GM12878 (cell line): ENCODE data around the gene ZBTB34. TPM values are rescaled to one million over a fixed set of nuclear protein-coding genes. Genes with fewer than 3 reads are reported as not detected.

ENCODE experiments used
- ATAC-seq: fragments of 200-7000 bp; cut with Tn5 transposase; 3 replicates; pipeline ENCODE4 v1.9.1; 2020; ENCODE audit warnings: mild to moderate bottlenecking, moderate library complexity
- BruUV-seq: library from RNA; stranded (reverse); fragments of 400-500 nt; replicated peaks from 2 replicates; lab custom pipeline; 2021; lab: Mats Ljungman, UMichigan
- CTCF ChIA-PET: fragments of 300-600 bp; sonication (Branson Sonifier 250); formaldehyde crosslinking; extraction: SDS; loops from one replicate; lab custom pipeline; 2021; ENCODE audit warnings: inconsistent platforms; lab: Yijun Ruan, JAX
- POLR2A ChIA-PET: fragments of 350-600 bp; formaldehyde crosslinking; extraction: SDS; loops from one replicate; lab custom pipeline; 2021; ENCODE audit warnings: inconsistent platforms; lab: Charles Lee
- RAD21 ChIA-PET: fragments of 300-600 bp; sonication (Branson Sonifier 250); formaldehyde crosslinking; loops from one replicate; lab custom pipeline; 2023; ENCODE audit warnings: antibody characterized with exemption; ENCODE audit not compliant: unreplicated experiment; lab: Charles Lee
- SMC1A ChIA-PET: fragments of 300-600 bp; sonication (Branson Sonifier 250); formaldehyde crosslinking; loops from one replicate; lab custom pipeline; 2023; ENCODE audit not compliant: unreplicated experiment, uncharacterized antibody; lab: Charles Lee
- DNase-seq: peaks from one replicate; pipeline ENCODE4 v3.0.0-alpha.2; 2011; ENCODE audit warnings: low read depth, low spot score
- FAIRE-seq: peaks from 3 replicates; lab custom pipeline; 2011; peaks lifted over from hg19 to GRCh38; lab: Jason Lieb, UNC
- H2AFZ ChIP-seq: 2 replicates; pipeline ENCODE4 v1.6.0; 2011; ENCODE audit warnings: low read depth, low read length, control low read depth; ENCODE audit not compliant: control insufficient read depth
- H3K27ac ChIP-seq: 2 replicates; pipeline ENCODE4 v1.5.1; 2011; ENCODE audit warnings: control low read depth; ENCODE audit not compliant: control insufficient read depth, insufficient read depth
- H3K27me3 ChIP-seq, 2 experiments: replicated peaks in 1 of 2; 2 replicates each; pipeline versions ENCODE4 v1.6.0 to v1.6.1; 2011; ENCODE audit warnings: low read length in 1 of 2; ENCODE audit not compliant: control insufficient read depth in 2 of 2, insufficient read depth in 2 of 2
- H3K36me3 ChIP-seq, 2 experiments: 2 replicates each; pipeline ENCODE4 v1.5.1; 2011; ENCODE audit warnings: low read length in 1 of 2; ENCODE audit not compliant: control insufficient read depth in 2 of 2, insufficient read depth in 2 of 2
- H3K4me1 ChIP-seq: 2 replicates; pipeline ENCODE4 v1.6.1; 2011; ENCODE audit warnings: mild to moderate bottlenecking, low read length, moderate library complexity, mixed read lengths; ENCODE audit not compliant: control insufficient read depth, insufficient read depth
- H3K4me2 ChIP-seq: 2 replicates; pipeline ENCODE4 v1.6.0; 2011; ENCODE audit warnings: control low read depth; ENCODE audit not compliant: control insufficient read depth, insufficient read depth
- H3K4me3 ChIP-seq: fragments of 200-600 bp; sonication (generic); 2 replicates; pipeline ENCODE4 v1.5.1; 2016
- H3K79me2 ChIP-seq: 2 replicates; pipeline ENCODE4 v1.6.0; 2011; ENCODE audit warnings: low read length; ENCODE audit not compliant: control insufficient read depth, insufficient read depth
- H3K9ac ChIP-seq: 2 replicates; pipeline ENCODE4 v1.8.0; 2011; ENCODE audit warnings: low read length, control low read depth, mixed read lengths; ENCODE audit not compliant: control insufficient read depth, insufficient read depth
- H3K9me3 ChIP-seq: replicated peaks from 3 replicates; pipeline ENCODE4 v1.5.1; 2011; ENCODE audit warnings: mild to moderate bottlenecking, low read length; ENCODE audit not compliant: control insufficient read depth, insufficient read depth
- H4K20me1 ChIP-seq: 2 replicates; pipeline ENCODE4 v1.6.0; 2011; ENCODE audit not compliant: control insufficient read depth, insufficient read depth
- BCLAF1 ChIP-seq: fragments of 450-650 bp; IDR thresholded peaks from 2 replicates; pipeline ENCODE4 v1.6.1; 2017; ENCODE audit warnings: antibody characterized with exemption, mild to moderate bottlenecking, moderate library complexity
- FOXM1 ChIP-seq: IDR thresholded peaks from 2 replicates; pipeline ENCODE4 v1.6.1; 2012; ENCODE audit warnings: low read depth, mild to moderate bottlenecking, inconsistent platforms, low read length, moderate library complexity
- HDGF ChIP-seq: fragments of 450-650 bp; IDR thresholded peaks from 2 replicates; pipeline ENCODE4 v1.6.1; 2016; ENCODE audit warnings: antibody characterized with exemption
- NRF1 ChIP-seq: conservative IDR thresholded peaks from 2 replicates; pipeline ENCODE4 v1.6.1; 2011; ENCODE audit warnings: mild to moderate bottlenecking, low read depth, low read length, improper control_type of control experiment
- PKNOX1 ChIP-seq: fragments of 450-650 bp; IDR thresholded peaks from 2 replicates; pipeline ENCODE4 v1.6.1; 2016; ENCODE audit warnings: mild to moderate bottlenecking
- PML ChIP-seq: IDR thresholded peaks from 2 replicates; pipeline ENCODE4 v1.6.1; 2012; ENCODE audit warnings: low read length, inconsistent platforms
- SIN3A ChIP-seq: IDR thresholded peaks from 2 replicates; pipeline ENCODE4 v1.6.1; 2012; ENCODE audit warnings: low read depth, low read length, improper control_type of control experiment
- SMAD5 ChIP-seq: IDR thresholded peaks from 2 replicates; pipeline ENCODE4 v1.6.1; 2016; ENCODE audit warnings: antibody characterized with exemption, low read depth
- STAT1 ChIP-seq: fragments of 450-650 bp; conservative IDR thresholded peaks from 2 replicates; pipeline ENCODE4 v1.6.1; 2014; ENCODE audit warnings: antibody characterized with exemption, mild to moderate bottlenecking
- WGBS: methylation state at CpG from one replicate; pipeline ENCODE4 v1.1.6; 2016; ENCODE audit warnings: low lambda C conversion rate; ENCODE audit not compliant: insufficient replicate concordance, insufficient coverage; ENCODE audit errors: missing lambda C conversion rate; 5-methylcytosine and 5-hydroxymethylcytosine counted together
- in situ Hi-C: fragments of 300-500 bp; cut with MboI; formaldehyde crosslinking; loops from 9 replicates; pipeline ENCODE4 v1.14.3; 2018; ENCODE audit warnings: mixed read lengths
- intact Hi-C: fragments of 100-400 bp; cut with micrococcal nuclease; formaldehyde crosslinking; loops from one replicate; pipeline ENCODE4 v1.14.2; 2022; ENCODE audit not compliant: unreplicated experiment
- polyA plus RNA-seq, 11 experiments: library from polyadenylated mRNA; depleted of rRNA in 4 of 11; unstranded in 6 of 11; stranded (reverse) in 5 of 11; fragments of >200 nt; fragmentation: Nextera tagmentation in 4 of 11; fragmentation: Illumina TruSeq in 1 of 11; extraction: Ambion mirVana in 4 of 11; extraction: Trizol in 1 of 11; gene quantifications; 1 replicate in 1 of 11; 2 replicates in 10 of 11; pipeline versions ENCODE4 v1.2.1 to v1.2.3, GENCODE V29; 2011 to 2016; ENCODE audit warnings: inconsistent platforms in 2 of 11, missing spikeins in 2 of 11, low read depth in 1 of 11
- total RNA-seq, 4 experiments: library from RNA; depleted of rRNA in 3 of 4; stranded (reverse); fragments of >200 nt in 3 of 4; fragmentation: Illumina TruSeq in 1 of 4; extraction: Trizol in 1 of 4; gene quantifications; 2 replicates each; pipeline versions ENCODE4 v1.2.1 to v1.2.3, GENCODE V29; 2013 to 2021
- TF ChIP-seq, protein P1 (sequence below): IDR thresholded peaks from 2 replicates; pipeline ENCODE4 v1.6.1; 2011; ENCODE audit warnings: borderline replicate concordance, low read depth, mild to moderate bottlenecking, moderate library complexity, mixed read lengths, low read length; ENCODE audit not compliant: insufficient read depth; ENCODE audit errors: extremely low read length
- TF ChIP-seq, protein P2 (sequence below): IDR thresholded peaks from 2 replicates; pipeline ENCODE4 v1.6.1; 2011; ENCODE audit warnings: low read depth, low read length, improper control_type of control experiment, borderline replicate concordance
- TF ChIP-seq, protein P3 (sequence below): IDR thresholded peaks from 2 replicates; pipeline ENCODE4 v1.6.1; 2011; ENCODE audit warnings: low read depth, mild to moderate bottlenecking, low read length, moderate library complexity, borderline replicate concordance; ENCODE audit errors: extremely low read depth
- TF ChIP-seq, protein P4 (sequence below): fragments of 450-650 bp; IDR thresholded peaks from 2 replicates; pipeline ENCODE4 v1.6.1; 2018; ENCODE audit warnings: borderline replicate concordance, mild to moderate bottlenecking; ENCODE audit not compliant: partially characterized antibody

ZBTB34 gene
- total and polyA plus RNA-seq, 10 of the 15 experiments (the other 5 are each of a cell fraction or from before 2014, with no cell fraction given): 0.71 to 11.3 (median 3.8) TPM

DNA sequence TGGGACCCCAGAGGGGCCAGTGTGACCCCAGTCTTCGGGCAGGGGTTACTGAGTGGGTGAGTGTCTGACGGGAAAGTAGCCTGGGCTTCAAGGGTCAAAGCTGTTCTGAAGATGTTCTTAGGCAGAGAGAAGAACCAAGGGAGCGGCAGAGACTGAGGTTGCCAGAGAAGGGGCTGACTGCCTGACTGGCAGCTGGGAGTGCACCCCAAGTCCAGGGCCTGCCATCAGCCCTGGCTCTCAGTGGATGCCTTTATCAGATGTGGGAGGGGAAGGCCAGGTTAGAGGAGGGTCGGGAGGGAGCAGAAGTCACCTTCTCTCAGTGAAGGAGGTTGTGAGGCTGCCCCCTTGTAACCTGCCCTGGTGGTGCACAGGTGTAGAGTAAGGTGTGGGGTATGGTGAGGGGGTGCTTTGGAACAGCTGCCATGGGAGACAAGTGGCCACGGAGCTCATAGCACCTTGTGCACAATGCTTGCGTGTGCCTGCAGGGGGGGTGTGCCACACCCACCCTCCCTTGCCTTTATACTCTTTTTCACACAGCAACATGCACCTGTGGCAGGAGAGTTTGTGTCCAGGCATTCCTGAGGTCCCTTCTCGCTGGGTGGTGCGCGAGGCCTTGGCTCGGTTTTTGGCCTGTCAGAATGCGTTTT lies 73.0 kb downstream of the ZBTB34 start:
- 68% methylated on average over 11 of the region's 11 CpGs for WGBS
- ChIA-PET CTCF (interaction anchor here (2.0 kb wide), 1 partner anchor 8 kb away, joined by 5 read pairs; no protein-coding TSS in a partner anchor), RAD21 (no interaction called here), POLR2A (no interaction called here), SMC1A (no interaction called here)
- Histone ChIP-seq H3K4me2 (no peak overlapping the region), H4K20me1 (no peaks in the 10 kb centered on the region), H2AFZ (no peak overlapping the region), H3K36me3 (no peaks in the 10 kb centered on the region; a peak in 1 of 4 replicates), H3K27ac (no peak overlapping the region), H3K79me2 (no peaks in the 10 kb centered on the region), H3K27me3 (no peaks in the 10 kb centered on the region), H3K9ac (no peak overlapping the region), H3K9me3 (no peaks in the 10 kb centered on the region), H3K4me1 (no peaks in the 10 kb centered on the region), H3K4me3 (no peak overlapping the region)
- DNase-seq: no peak
- in situ Hi-C loops (no loop called here), intact Hi-C loops (no loop called here)
- no TSS peak for BruUV-seq
- no peak for ATAC-seq
- FAIRE-seq: no peak
- no peak for TF ChIP-seq PKNOX1
- no peak for TF ChIP-seq NRF1
- TF ChIP-seq FOXM1: no peak
- TF ChIP-seq, protein P1, sequence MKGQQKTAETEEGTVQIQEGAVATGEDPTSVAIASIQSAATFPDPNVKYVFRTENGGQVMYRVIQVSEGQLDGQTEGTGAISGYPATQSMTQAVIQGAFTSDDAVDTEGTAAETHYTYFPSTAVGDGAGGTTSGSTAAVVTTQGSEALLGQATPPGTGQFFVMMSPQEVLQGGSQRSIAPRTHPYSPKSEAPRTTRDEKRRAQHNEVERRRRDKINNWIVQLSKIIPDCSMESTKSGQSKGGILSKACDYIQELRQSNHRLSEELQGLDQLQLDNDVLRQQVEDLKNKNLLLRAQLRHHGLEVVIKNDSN: no peak
- TF ChIP-seq PML: no peak
- TF ChIP-seq, protein P2, sequence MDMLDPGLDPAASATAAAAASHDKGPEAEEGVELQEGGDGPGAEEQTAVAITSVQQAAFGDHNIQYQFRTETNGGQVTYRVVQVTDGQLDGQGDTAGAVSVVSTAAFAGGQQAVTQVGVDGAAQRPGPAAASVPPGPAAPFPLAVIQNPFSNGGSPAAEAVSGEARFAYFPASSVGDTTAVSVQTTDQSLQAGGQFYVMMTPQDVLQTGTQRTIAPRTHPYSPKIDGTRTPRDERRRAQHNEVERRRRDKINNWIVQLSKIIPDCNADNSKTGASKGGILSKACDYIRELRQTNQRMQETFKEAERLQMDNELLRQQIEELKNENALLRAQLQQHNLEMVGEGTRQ: no peak
- TF ChIP-seq HDGF: no peak
- TF ChIP-seq BCLAF1: no peak
- TF ChIP-seq, protein P3, sequence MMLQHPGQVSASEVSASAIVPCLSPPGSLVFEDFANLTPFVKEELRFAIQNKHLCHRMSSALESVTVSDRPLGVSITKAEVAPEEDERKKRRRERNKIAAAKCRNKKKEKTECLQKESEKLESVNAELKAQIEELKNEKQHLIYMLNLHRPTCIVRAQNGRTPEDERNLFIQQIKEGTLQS: no peak
- TF ChIP-seq STAT1: no peak
- TF ChIP-seq, protein P4, sequence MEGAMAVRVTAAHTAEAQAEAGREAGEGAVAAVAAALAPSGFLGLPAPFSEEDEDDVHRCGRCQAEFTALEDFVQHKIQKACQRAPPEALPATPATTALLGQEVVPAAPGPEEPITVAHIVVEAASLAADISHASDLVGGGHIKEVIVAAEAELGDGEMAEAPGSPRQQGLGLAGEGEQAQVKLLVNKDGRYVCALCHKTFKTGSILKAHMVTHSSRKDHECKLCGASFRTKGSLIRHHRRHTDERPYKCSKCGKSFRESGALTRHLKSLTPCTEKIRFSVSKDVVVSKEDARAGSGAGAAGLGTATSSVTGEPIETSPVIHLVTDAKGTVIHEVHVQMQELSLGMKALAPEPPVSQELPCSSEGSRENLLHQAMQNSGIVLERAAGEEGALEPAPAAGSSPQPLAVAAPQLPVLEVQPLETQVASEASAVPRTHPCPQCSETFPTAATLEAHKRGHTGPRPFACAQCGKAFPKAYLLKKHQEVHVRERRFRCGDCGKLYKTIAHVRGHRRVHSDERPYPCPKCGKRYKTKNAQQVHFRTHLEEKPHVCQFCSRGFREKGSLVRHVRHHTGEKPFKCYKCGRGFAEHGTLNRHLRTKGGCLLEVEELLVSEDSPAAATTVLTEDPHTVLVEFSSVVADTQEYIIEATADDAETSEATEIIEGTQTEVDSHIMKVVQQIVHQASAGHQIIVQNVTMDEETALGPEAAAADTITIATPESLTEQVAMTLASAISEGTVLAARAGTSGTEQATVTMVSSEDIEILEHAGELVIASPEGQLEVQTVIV: no peak
- no peak for TF ChIP-seq SIN3A
- no peak for TF ChIP-seq SMAD5
